Stimulated activated CD4-positive, alpha-beta T cell treated with anti-CD3 and anti-CD28 coated beads, Interleukin-2, amount 100 ng/mL, for 24 hours (primary cell): ENCODE data around the gene YPEL1.
"Not testable (repeated sequence)": the region's sequence is repeated elsewhere in the genome, so short reads cannot be mapped to it uniquely, and the experiment has no call there.

ENCODE experiments used
- DNase-seq, 2 donors: peaks; one replicate each; pipeline ENCODE4 v3.0.0-alpha.2; 2020

The YPEL1 gene

GRCh38 chr22:21753374-21754111, 17.9 kb upstream of the YPEL1 start:
- DNase-seq, result no peak

- no peak for DNase-seq
Measured at GRCh38 chr22:21752276-21752675, 16.7 kb upstream of the YPEL1 start.

GRCh38 chr22:21745948-21746347, 10.4 kb upstream of the YPEL1 start:
- DNase-seq, result no peak

GRCh38 chr22:21744917-21745316, 9.3 kb upstream of the YPEL1 start:
- not testable (repeated sequence) for DNase-seq

GRCh38 chr22:21741790-21742189, 6.2 kb upstream of the YPEL1 start:
- DNase-seq, result no peak

GRCh38 chr22:21741059-21741458, 5.5 kb upstream of the YPEL1 start:
- DNase-seq, result no peak

GRCh38 chr22:21739828-21740377, 4.3 kb upstream of the YPEL1 start:
- DNase-seq, result no peak

GRCh38 chr22:21738966-21739365, 3.4 kb upstream of the YPEL1 start:
- DNase-seq, result no peak

- DNase-seq, result no peak
Measured at GRCh38 chr22:21738081-21738480, 2.5 kb upstream of the YPEL1 start.

GRCh38 chr22:21736948-21737347, 1.4 kb upstream of the YPEL1 start:
- no peak for DNase-seq

- no peak for DNase-seq
Measured at GRCh38 chr22:21736084-21736642, 569 bp upstream of the YPEL1 start.

GRCh38 chr22:21734540-21735199, 924 bp downstream of the YPEL1 start:
- no peak for DNase-seq

- no peak for DNase-seq
Measured at GRCh38 chr22:21731503-21731902, 4.1 kb downstream of the YPEL1 start.

GRCh38 chr22:21730535-21731308, 4.9 kb downstream of the YPEL1 start:
- no peak for DNase-seq

- not testable (repeated sequence) for DNase-seq
Measured at GRCh38 chr22:21729184-21729583, 6.4 kb downstream of the YPEL1 start.

- no peak for DNase-seq
Measured at GRCh38 chr22:21728270-21728669, 7.3 kb downstream of the YPEL1 start.

GRCh38 chr22:21727768-21728167, 7.8 kb downstream of the YPEL1 start:
- DNase-seq, result no peak

GRCh38 chr22:21727159-21727558, 8.4 kb downstream of the YPEL1 start:
- DNase-seq, result no peak

GRCh38 chr22:21726650-21727049, 8.9 kb downstream of the YPEL1 start:
- DNase-seq, result peak; percentile 21 to 38

- DNase-seq, result no peak
Measured at GRCh38 chr22:21725956-21726649, 9.5 kb downstream of the YPEL1 start.

GRCh38 chr22:21724496-21724895, 11.1 kb downstream of the YPEL1 start:
- DNase-seq, result not testable (repeated sequence)

GRCh38 chr22:21721195-21721852, 14.3 kb downstream of the YPEL1 start:
- not testable (repeated sequence) for DNase-seq
